K562 (cell line): ENCODE data around the gene TLE3. TPM values are rescaled to one million over a fixed set of nuclear protein-coding genes. Genes with fewer than 3 reads are reported as not detected.

Experiments used
- ATAC-seq: fragments of 200-7000 bp; cut with Tn5 transposase; 3 replicates; pipeline ENCODE4 v1.9.1; 2020; ENCODE audit warnings: moderate library complexity
- BruUV-seq: library from RNA; stranded (reverse); fragments of 400-500 nt; replicated peaks from 2 replicates; lab custom pipeline; 2021; lab: Mats Ljungman, UMichigan
- CTCF ChIA-PET: fragments of 300-600 bp; formaldehyde crosslinking; extraction: SDS; loops from one replicate; lab custom pipeline; 2021; ENCODE audit warnings: low intra/inter-chr PET ratio; lab: Yijun Ruan, JAX
- POLR2A ChIA-PET: fragments of 300-600, 350-650 bp; sonication (Branson Sonifier 250); formaldehyde crosslinking; extraction: SDS; loops from one replicate; lab custom pipeline; 2021; ENCODE audit warnings: antibody characterized with exemption, inconsistent platforms; lab: Yijun Ruan, JAX
- DNase-seq, 4 experiments: peaks; one replicate each; pipeline versions ENCODE4 v3.0.0 to v3.0.0-alpha.2; 2011 to 2018; ENCODE audit warnings: low spot score in 3 of 4, mixed read lengths in 3 of 4; ENCODE audit errors: extremely low read depth in 1 of 4
- FAIRE-seq: peaks from 2 replicates; lab custom pipeline; 2011; peaks lifted over from hg19 to GRCh38; lab: Jason Lieb, UNC
- H2AFZ ChIP-seq: 2 replicates; pipeline ENCODE4 v1.6.0; 2011; ENCODE audit warnings: low read depth, low read length, control low read depth, inconsistent platforms
- H3K27ac ChIP-seq: fragments of 200-600 bp; 3 replicates; pipeline ENCODE4 v1.8.0; 2011; ENCODE audit warnings: low read depth, mild to moderate bottlenecking, control low read depth, inconsistent platforms, low read length, moderate library complexity, mixed read lengths; ENCODE audit errors: extremely low read depth
- H3K27me3 ChIP-seq, 2 experiments: fragments of 300-600 bp in 1 of 2; 2 replicates in 1 of 2; 3 replicates in 1 of 2; pipeline versions ENCODE4 v1.6.0 to v1.8.0; 2011; ENCODE audit warnings: inconsistent platforms in 2 of 2, low read length in 2 of 2, mild to moderate bottlenecking in 1 of 2, mixed read lengths in 1 of 2, moderate library complexity in 1 of 2; ENCODE audit not compliant: control insufficient read depth in 2 of 2, insufficient read depth in 2 of 2
- H3K36me3 ChIP-seq: fragments of 300-600 bp; 3 replicates; pipeline ENCODE4 v1.8.0; 2011; ENCODE audit warnings: mild to moderate bottlenecking, low read length, inconsistent platforms; ENCODE audit not compliant: control insufficient read depth, insufficient read depth
- H3K4me1 ChIP-seq, 2 experiments: fragments of 200-600 bp in 1 of 2; replicated peaks in 1 of 2; 2 replicates in 1 of 2; 3 replicates in 1 of 2; pipeline versions ENCODE4 v1.5.1 to v1.8.0; 2011; ENCODE audit warnings: inconsistent platforms in 2 of 2, low read length in 2 of 2, mild to moderate bottlenecking in 1 of 2, mixed read lengths in 1 of 2, moderate library complexity in 1 of 2; ENCODE audit not compliant: control insufficient read depth in 2 of 2, insufficient read depth in 2 of 2
- H3K4me2 ChIP-seq: 2 replicates; pipeline ENCODE4 v1.6.1; 2011; ENCODE audit warnings: low read length, control low read depth, inconsistent platforms, mixed read lengths; ENCODE audit not compliant: insufficient read depth
- H3K4me3 ChIP-seq: fragments of 200-600 bp; sonication (generic), shearing (Covaris generic); 2 replicates; pipeline ENCODE4 v1.5.1; 2016; ENCODE audit warnings: control low read depth, inconsistent platforms
- H3K79me2 ChIP-seq: fragments of 200-600 bp; 3 replicates; pipeline ENCODE4 v1.8.0; 2011; ENCODE audit warnings: low read length, inconsistent platforms; ENCODE audit not compliant: control insufficient read depth, insufficient read depth
- H3K9ac ChIP-seq, 2 experiments: 2 replicates each; pipeline versions ENCODE4 v1.6.0 to v1.6.1; 2011; ENCODE audit warnings: low read depth in 2 of 2, low read length in 2 of 2, control low read depth in 1 of 2, inconsistent platforms in 1 of 2, mild to moderate bottlenecking in 1 of 2, mixed read lengths in 1 of 2; ENCODE audit not compliant: insufficient read depth in 1 of 2
- H3K9me1 ChIP-seq: one replicate; pipeline ENCODE4 v1.6.0; 2011; ENCODE audit warnings: inconsistent platforms, mild to moderate bottlenecking, low read length, moderate library complexity; ENCODE audit not compliant: control insufficient read depth, insufficient read depth
- H3K9me3 ChIP-seq: replicated peaks from 2 replicates; pipeline ENCODE4 v1.5.1; 2011; ENCODE audit warnings: low read depth, low read length, inconsistent platforms; ENCODE audit not compliant: control insufficient read depth, insufficient read depth
- H4K20me1 ChIP-seq: replicated peaks from 2 replicates; pipeline ENCODE4 v1.6.1; 2011; ENCODE audit warnings: low read length, inconsistent platforms, mixed read lengths; ENCODE audit not compliant: control insufficient read depth, insufficient read depth
- CBX1 ChIP-seq: sonication (generic); IDR thresholded peaks from 2 replicates; pipeline ENCODE4 v1.6.1; 2016; ENCODE audit warnings: antibody characterized with exemption, low read depth, mild to moderate bottlenecking
- CLOCK ChIP-seq: fragments of 250-450 bp; sonication (Bioruptor Pico); IDR thresholded peaks from 2 replicates; pipeline ENCODE4 v1.4.0; 2020; ENCODE audit warnings: mild to moderate bottlenecking, moderate library complexity, borderline replicate concordance
- GTF2E2 ChIP-seq: fragments of 200-800 bp; sonication (Bioruptor generic); IDR thresholded peaks from 2 replicates; pipeline ENCODE4 v1.6.1; 2016; ENCODE audit warnings: missing genetic modification characterization, missing compliant biosample characterization
- HDAC8 ChIP-seq: fragments of 450-650 bp; IDR thresholded peaks from 2 replicates; pipeline ENCODE4 v1.6.1; 2016; ENCODE audit warnings: mild to moderate bottlenecking, missing genetic modification characterization, moderate library complexity, missing compliant biosample characterization
- IRF1 ChIP-seq: sonication (generic); formaldehyde crosslinking; IDR thresholded peaks from 2 replicates; pipeline ENCODE4 v1.8.0; 2022; ENCODE audit warnings: missing genetic modification reagents, mild to moderate bottlenecking, borderline replicate concordance
- KDM5B ChIP-seq: fragments of 200-600 bp; sonication (generic); IDR thresholded peaks from 2 replicates; pipeline ENCODE4 v1.6.1; 2012; ENCODE audit warnings: low read depth, mild to moderate bottlenecking, moderate library complexity, low read length, control low read depth, inconsistent platforms; ENCODE audit not compliant: insufficient replicate concordance
- KLF16 ChIP-seq: IDR thresholded peaks from 2 replicates; pipeline ENCODE4 v1.6.1; 2016; ENCODE audit warnings: antibody characterized with exemption
- PATZ1 ChIP-seq: fragments of 250-450 bp; sonication (Bioruptor Pico); IDR thresholded peaks from 2 replicates; pipeline ENCODE4 v1.5.0; 2020; ENCODE audit warnings: mild to moderate bottlenecking, borderline replicate concordance
- POLR2B ChIP-seq: fragments of 450-650 bp; IDR thresholded peaks from 2 replicates; pipeline ENCODE4 v1.6.1; 2018; ENCODE audit warnings: low read depth; ENCODE audit not compliant: partially characterized antibody
- PTBP1 ChIP-seq: fragments of 200-400 bp; formaldehyde crosslinking; IDR thresholded peaks from 2 replicates; pipeline ENCODE4 v1.6.1; 2017; ENCODE audit warnings: low read depth, low read length
- STAT5A ChIP-seq: IDR thresholded peaks from 2 replicates; pipeline ENCODE4 v1.6.1; 2012; ENCODE audit warnings: low read length, inconsistent platforms, borderline replicate concordance
- TCF7 ChIP-seq: sonication (generic); IDR thresholded peaks from 2 replicates; pipeline ENCODE4 v1.6.1; 2016; ENCODE audit warnings: antibody characterized with exemption, borderline replicate concordance
- ZNF445 ChIP-seq: fragments of 250-450 bp; sonication (Bioruptor Pico); IDR thresholded peaks from 2 replicates; pipeline ENCODE4 v1.4.0; 2020; ENCODE audit warnings: low read depth, mild to moderate bottlenecking, moderate library complexity
- ZNF740 ChIP-seq, 3 experiments: fragments of 200-800 bp in 1 of 3; sonication (Bioruptor generic) in 1 of 3; sonication (generic) in 1 of 3; formaldehyde crosslinking in 1 of 3; IDR thresholded peaks; 2 replicates each; pipeline versions ENCODE4 v1.6.1 to v1.8.0; 2016 to 2022; ENCODE audit warnings: mild to moderate bottlenecking in 2 of 3, missing compliant biosample characterization in 2 of 3, missing genetic modification characterization in 2 of 3, missing genetic modification reagents in 1 of 3
- WGBS: fragments of 100-300 bp; shearing (Covaris generic); methylation state at CpG from one replicate; pipeline ENCODE4 v1.1.6; 2016; ENCODE audit warnings: low coverage, mixed read lengths; ENCODE audit not compliant: insufficient coverage; ENCODE audit errors: missing lambda C conversion rate; 5-methylcytosine and 5-hydroxymethylcytosine counted together
- in situ Hi-C: fragments of 300-500 bp; cut with MboI; formaldehyde crosslinking; loops from 4 replicates; pipeline ENCODE4 v1.15.0; 2018; ENCODE audit warnings: inconsistent platforms, mixed read lengths
- intact Hi-C: fragments of 100-400 bp; cut with micrococcal nuclease; formaldehyde crosslinking; loops from 2 replicates; pipeline ENCODE4 v1.14.2; 2022
- polyA plus RNA-seq, 8 experiments: library from polyadenylated mRNA; depleted of rRNA in 4 of 8; stranded (reverse) in 5 of 8; unstranded in 3 of 8; fragments of >200 nt; fragmentation: Nextera tagmentation in 2 of 8; fragmentation: Illumina TruSeq in 1 of 8; extraction: Ambion mirVana in 2 of 8; extraction: Trizol in 1 of 8; gene quantifications; 2 replicates each; pipeline versions ENCODE4 v1.2.1 to v1.2.3, GENCODE V29; 2011 to 2014; ENCODE audit warnings: inconsistent platforms in 1 of 8, missing spikeins in 1 of 8
- total RNA-seq, 7 experiments: library from RNA; depleted of rRNA in 6 of 7; stranded (reverse); fragments of >200 nt in 6 of 7; fragmentation: Illumina TruSeq in 2 of 7; extraction: Trizol in 2 of 7; gene quantifications; 2 replicates each; pipeline versions ENCODE4 v1.2.1 to v1.2.3, GENCODE V29; 2011 to 2021; ENCODE audit warnings: low replicate concordance in 1 of 7

TLE3 gene
- total and polyA plus RNA-seq, 9 of the 15 experiments (the other 6 are each of a cell fraction or from before 2014, with no cell fraction given): 1.5 to 84.2 (median 14.1) TPM

- DNase-seq: peak in 1 of 4 experiments; percentile 38
- Histone ChIP-seq H3K36me3 (peaks cover 97% of the 10 kb centered on the region), H3K4me1 (peaks cover 4 to 5% of the 10 kb centered on the region in 2 experiments; a peak in 3 of 5 replicates), H4K20me1 (peaks cover 7% of the 10 kb centered on the region; the same call in 1 of the 2 replicates), H3K4me3 (no peak overlapping the region), H3K9me1 (peaks cover 3% of the 10 kb centered on the region), H3K27ac (no peak overlapping the region), H3K4me2 (no peak overlapping the region), H3K27me3 (no peaks in the 10 kb centered on the region), H3K9me3 (no peaks in the 10 kb centered on the region), H2AFZ (no peak overlapping the region), H3K79me2 (peaks cover 38% of the 10 kb centered on the region), H3K9ac (peak overlapping the region in 1 of 2 experiments; percentile 59; a peak in 1 of 4 replicates)
- intact Hi-C loops: no loop called here
- FAIRE-seq: no peak
- ChIA-PET POLR2A (interaction anchor here (0.7 to 2.2 kb wide), 5 partner anchors 10 to 15 kb away, joined by 3 to 11 read pairs (median 3); no protein-coding TSS in a partner anchor), CTCF (no interaction called here)
- peak; percentile 13 for ATAC-seq
- in situ Hi-C loops: no loop called here
- WGBS: 86% methylated on average over 13 of the region's 13 CpGs
- no TSS peak for BruUV-seq
- TF ChIP-seq STAT5A: no peak
- no peak for TF ChIP-seq HDAC8 (tag)
- no peak for TF ChIP-seq ZNF445 (CRISPR knock-in tag)
- TF ChIP-seq CBX1: no peak
- no peak for TF ChIP-seq ZNF740 (CRISPR knock-in tag; IDR thresholded peaks at IDR 0.05)
- TF ChIP-seq ZNF740 (tag; IDR thresholded peaks at IDR 0.05): no peak
- no peak for TF ChIP-seq PATZ1 (CRISPR knock-in tag)
- no peak for TF ChIP-seq PTBP1
- TF ChIP-seq CLOCK (CRISPR knock-in tag): no peak
- no peak for TF ChIP-seq TCF7
- no peak for TF ChIP-seq GTF2E2 (tag)
- no peak for TF ChIP-seq IRF1 (CRISPR knock-in tag)
- TF ChIP-seq KDM5B: no peak
- TF ChIP-seq POLR2B: no peak
- no peak for TF ChIP-seq KLF16
Observed at GRCh38 chr15:70078578-70079417, 18.9 kb downstream of the TLE3 start.
